Measurements from ENCODE around the gene ZSWIM3. TPM values are rescaled to one million over a fixed set of nuclear protein-coding genes. Genes with fewer than 3 reads are reported as not detected.
A peak's percentile ranks its signal among the peaks of the same experiment; 100 is the strongest.

Gene ZSWIM3
- total and polyA plus RNA-seq, 7 donors, result 1.7 to 3.5 (median 2.9) TPM

- H3K4me1 ChIP-seq, result peaks cover 0 to 46% (median 39%) of the 10 kb centered on the region in 4 donors
- H3K36me3 ChIP-seq, result peaks cover 0 to 11% (median 0%) of the 10 kb centered on the region in 4 donors
- 83 to 87% methylated on average over 4 of the region's 4 CpGs for WGBS, 2 donors
- H3K4me3 ChIP-seq, result peak overlapping the region in 2 of 4 donors; percentile 65 to 76
- TF ChIP-seq POLR2A (IDR thresholded peaks at IDR 0.05) (no peak), CTCF (IDR thresholded peaks at IDR 0.05) (no peak), POLR2AphosphoS5 (IDR thresholded peaks at IDR 0.05) (no peak), EP300 (IDR thresholded peaks at IDR 0.05) (no peak)
- no peak for DNase-seq
- no peaks in the 10 kb centered on the region for H3K9me3 ChIP-seq
- intact Hi-C loops (cut with DNase I), result loop anchor here (5.0 kb wide), 2 partner anchors 60 to 140 kb away; partner anchors contain the start of genes CTSA, NEURL2 and ZNF335
- H3K27ac ChIP-seq, result peak overlapping the region; percentile 91 to 97 (median 94)
- no peaks in the 10 kb centered on the region for H3K27me3 ChIP-seq
Observed at GRCh38 chr20:45832619-45833018, 24.8 kb upstream of the ZSWIM3 start.

GRCh38 chr20:45833030-45833882 is 24.2 kb upstream of the ZSWIM3 start, which contains the start of gene SNX21:
SNX21 (plus strand) TSS chr20:45833799; CDS start chr20:45833920, 121 bp downstream.
- peak; percentile 97 for DNase-seq
- H3K27me3 ChIP-seq, result no peaks in the 10 kb centered on the region
- H3K4me1 ChIP-seq, result peaks cover 0 to 46% (median 39%) of the 10 kb centered on the region in 4 donors
- H3K4me3 ChIP-seq, result peak within 1 kb of the TSS; percentile 65 to 78 (median 73)
- intact Hi-C loops (cut with DNase I), result loop anchor here (5.0 kb wide), 2 partner anchors 59 to 139 kb away; partner anchors contain the start of genes CTSA, NEURL2 and ZNF335
- 6% methylated on average over 35 of the region's 35 CpGs for WGBS, 2 donors
- H3K36me3 ChIP-seq, result peaks cover 0 to 17% (median 0%) of the 10 kb centered on the region in 4 donors
- H3K9me3 ChIP-seq, result no peaks in the 10 kb centered on the region
- peak in 1 of 2 donors; percentile 14 for TF ChIP-seq POLR2A (IDR thresholded peaks at IDR 0.05)
- TF ChIP-seq EP300 (IDR thresholded peaks at IDR 0.05), result peak in 2 of 4 donors; percentile 15
- no peak for TF ChIP-seq CTCF (IDR thresholded peaks at IDR 0.05)
- TF ChIP-seq POLR2AphosphoS5 (IDR thresholded peaks at IDR 0.05), result peak; percentile 45 to 84 (median 66)
- H3K27ac ChIP-seq, result peak within 1 kb of the TSS; percentile 91 to 97 (median 94)

- H3K36me3 ChIP-seq, result peaks cover 0 to 20% (median 0%) of the 10 kb centered on the region in 4 donors
- DNase-seq, result peak; percentile 92
- peaks cover 0 to 46% (median 39%) of the 10 kb centered on the region in 4 donors for H3K4me1 ChIP-seq
- peak overlapping the region; percentile 65 to 78 (median 73) for H3K4me3 ChIP-seq
- no peaks in the 10 kb centered on the region for H3K9me3 ChIP-seq
- 3 to 7% methylated on average over 71 of the region's 71 CpGs for WGBS, 2 donors
- H3K27ac ChIP-seq, result peak overlapping the region; percentile 91 to 97 (median 94)
- intact Hi-C loops (cut with DNase I), result loop anchor here (5.0 kb wide), 2 partner anchors 58 to 138 kb away; partner anchors contain the start of genes CTSA, NEURL2 and ZNF335
- H3K27me3 ChIP-seq, result no peaks in the 10 kb centered on the region
- TF ChIP-seq EP300 (IDR thresholded peaks at IDR 0.05) (no peak), POLR2A (IDR thresholded peaks at IDR 0.05) (peak; percentile 4 to 17), CTCF (IDR thresholded peaks at IDR 0.05) (no peak), POLR2AphosphoS5 (IDR thresholded peaks at IDR 0.05) (peak; percentile 64 to 68 (median 68))
Observed at GRCh38 chr20:45833883-45834796, 23.3 kb upstream of the ZSWIM3 start.

GRCh38 chr20:45834797-45835161 is 22.6 kb upstream of the ZSWIM3 start:
- Histone ChIP-seq H3K27me3 (no peaks in the 10 kb centered on the region), H3K9me3 (no peaks in the 10 kb centered on the region), H3K4me1 (peaks cover 0 to 46% (median 39%) of the 10 kb centered on the region in 4 donors), H3K36me3 (peaks cover 0 to 21% (median 0%) of the 10 kb centered on the region in 4 donors), H3K27ac (peak overlapping the region; percentile 91 to 97 (median 94)), H3K4me3 (peak overlapping the region; percentile 65 to 78 (median 73))
- intact Hi-C loops (cut with DNase I), result loop anchor here (5.0 kb wide), 2 partner anchors 58 to 138 kb away; partner anchors contain the start of genes CTSA, NEURL2 and ZNF335
- WGBS, 2 donors, result 84 to 88% methylated on average over 14 of the region's 14 CpGs
- TF ChIP-seq POLR2AphosphoS5 (IDR thresholded peaks at IDR 0.05) (no peak), POLR2A (IDR thresholded peaks at IDR 0.05) (no peak), EP300 (IDR thresholded peaks at IDR 0.05) (no peak), CTCF (IDR thresholded peaks at IDR 0.05) (no peak)
- DNase-seq, result peak; percentile 75
